AG04450 (cell line): ENCODE results near the gene CYP26B1. TPM values are rescaled to one million over a fixed set of nuclear protein-coding genes. Genes with fewer than 3 reads are reported as not detected.

ENCODE experiments used
- CTCF ChIA-PET: fragments of 300-600, 350-600 bp; formaldehyde crosslinking; extraction: SDS; loops from one replicate; lab custom pipeline; 2022; ENCODE audit warnings: antibody characterized with exemption, inconsistent platforms; lab: Charles Lee
- POLR2A ChIA-PET: fragments of 350-600 bp; formaldehyde crosslinking; extraction: SDS; loops from one replicate; lab custom pipeline; 2021; ENCODE audit warnings: antibody characterized with exemption, inconsistent platforms; lab: Yijun Ruan, JAX
- DNase-seq: peaks from one replicate; pipeline ENCODE4 v3.0.0-alpha.2; 2011; ENCODE audit warnings: low read depth, low spot score
- H3K27ac ChIP-seq: one replicate; pipeline ENCODE4 v1.5.1; 2012; ENCODE audit warnings: low read depth, low read length, control low read depth
- H3K27me3 ChIP-seq: one replicate; pipeline ENCODE4 v1.6.0; 2012; ENCODE audit warnings: low read length; ENCODE audit not compliant: control insufficient read depth, insufficient read depth
- H3K4me3 ChIP-seq: 2 replicates; pipeline ENCODE4 v1.5.1; 2011; ENCODE audit warnings: mild to moderate bottlenecking, low read depth, low read length, control low read depth
- H3K9me3 ChIP-seq: 2 replicates; pipeline ENCODE4 v1.5.1; 2012; ENCODE audit warnings: low read length; ENCODE audit not compliant: control insufficient read depth, insufficient read depth
- CTCF ChIP-seq: IDR thresholded peaks from 2 replicates; pipeline ENCODE4 v1.5.1; 2011; ENCODE audit warnings: low read depth, low read length, control low read depth, inconsistent platforms
- polyA plus RNA-seq: library from polyadenylated mRNA; depleted of rRNA; stranded (reverse); fragments of >200 nt; gene quantifications from 2 replicates; pipeline ENCODE4 v1.2.3, GENCODE V29; 2011

The CYP26B1 gene
- polyA plus RNA-seq, 1 experiment = 0.01 TPM

GRCh38 chr2:72116081-72116533 is 31.6 kb downstream of the CYP26B1 start:
- DNase-seq = no peak
- H3K27ac ChIP-seq = peak overlapping the region; percentile 21
- ChIA-PET CTCF (interaction anchor here (2.2 kb wide), 1 partner anchor 22 kb away, joined by 6 read pairs; no protein-coding TSS in a partner anchor), POLR2A (interaction anchor here (0.6 kb wide), 2 partner anchors 19 to 828 kb away, joined by 6 to 7 read pairs; no protein-coding TSS in a partner anchor)
- H3K9me3 ChIP-seq = peaks cover 3% of the 10 kb centered on the region; the same call in 1 of the 2 replicates
- peak; percentile 45 for TF ChIP-seq CTCF
- H3K4me3 ChIP-seq = no peak overlapping the region
- H3K27me3 ChIP-seq = peaks cover 6% of the 10 kb centered on the region

GRCh38 chr2:72115110-72116080 is 32.3 kb downstream of the CYP26B1 start:
- ChIA-PET POLR2A (interaction anchor here (0.6 kb wide), 2 partner anchors 19 to 827 kb away, joined by 6 to 7 read pairs; no protein-coding TSS in a partner anchor), CTCF (interaction anchor here (1.0 to 2.2 kb wide), 3 partner anchors 22 to 313 kb away, joined by 3 to 6 read pairs (median 3); no protein-coding TSS in a partner anchor)
- Histone ChIP-seq H3K27ac (peak overlapping the region; percentile 21), H3K27me3 (peaks cover 6% of the 10 kb centered on the region), H3K9me3 (peaks cover 3% of the 10 kb centered on the region; the same call in 1 of the 2 replicates), H3K4me3 (no peak overlapping the region)
- peak; percentile 27 for DNase-seq
- no peak for TF ChIP-seq CTCF

GRCh38 chr2:72114693-72115051 is 33.0 kb downstream of the CYP26B1 start:
- ChIA-PET POLR2A (no interaction called here), CTCF (interaction anchor here (1.0 to 1.2 kb wide), 2 partner anchors 36 to 312 kb away, joined by 3 read pairs; no protein-coding TSS in a partner anchor)
- H3K27ac ChIP-seq = no peak overlapping the region
- H3K9me3 ChIP-seq = peaks cover 3% of the 10 kb centered on the region; the same call in 1 of the 2 replicates
- H3K4me3 ChIP-seq = no peak overlapping the region
- peaks cover 5% of the 10 kb centered on the region for H3K27me3 ChIP-seq
- DNase-seq = no peak
- TF ChIP-seq CTCF = no peak

- no peak overlapping the region for H3K4me3 ChIP-seq
- peaks cover 3% of the 10 kb centered on the region for H3K27me3 ChIP-seq
- ChIA-PET POLR2A (no interaction called here), CTCF (interaction anchor here (0.5 to 1.2 kb wide), 2 partner anchors 36 to 63 kb away, joined by 3 to 6 read pairs; no protein-coding TSS in a partner anchor)
- no peak for DNase-seq
- TF ChIP-seq CTCF = no peak
- H3K9me3 ChIP-seq = peaks cover 3% of the 10 kb centered on the region; the same call in 1 of the 2 replicates
- H3K27ac ChIP-seq = no peak overlapping the region
Observed at GRCh38 chr2:72113847-72114692, 33.6 kb downstream of the CYP26B1 start.
